ENCODE results near the gene ZBED3. TPM values are rescaled to one million over a fixed set of nuclear protein-coding genes. Genes with fewer than 3 reads are reported as not detected.

ZBED3 gene
- total RNA-seq, 1 experiment from 2014 or later = 0.14 TPM

GRCh38 chr5:77028631-77029375 is 58.3 kb downstream of the ZBED3 start:
- in situ Hi-C loops (cut with HindIII; ENCODE audit: low pct_unique_long_range_greater_than_20kb, low sequenced_read_pairs) = no loop called here
- DNase-seq (ENCODE audit: low read depth) = no peak

GRCh38 chr5:77024490-77024889 is 62.6 kb downstream of the ZBED3 start:
- DNase-seq (ENCODE audit: low read depth) = no peak
- in situ Hi-C loops (cut with HindIII; ENCODE audit: low pct_unique_long_range_greater_than_20kb, low sequenced_read_pairs) = no loop called here

- in situ Hi-C loops (cut with HindIII; ENCODE audit: low pct_unique_long_range_greater_than_20kb, low sequenced_read_pairs) = no loop called here
- DNase-seq (ENCODE audit: low read depth) = no peak
Measured at GRCh38 chr5:77022511-77023417, 64.3 kb downstream of the ZBED3 start.

Other genes starting within 250 kb of the ZBED3 start
- not detected in 2 replicates for gene S100Z, start 237.3 kb downstream of the ZBED3 start, total RNA-seq (2014; rRNA removed; shearing (Covaris generic); ENCODE audit: low replicate concordance)
- gene CRHBP, start 134.2 kb downstream of the ZBED3 start, total RNA-seq (2014; rRNA removed; shearing (Covaris generic); ENCODE audit: low replicate concordance) = not detected in 2 replicates
- gene AGGF1, start 56.9 kb downstream of the ZBED3 start, total RNA-seq (2014; rRNA removed; shearing (Covaris generic); ENCODE audit: low replicate concordance) = 15.9 and 18.3 TPM in 2 replicates
- gene PDE8B, start 123.4 kb upstream of the ZBED3 start, total RNA-seq (2014; rRNA removed; shearing (Covaris generic); ENCODE audit: low replicate concordance) = not detected in 2 replicates

All from Caki2 (cell line).